HUDEP-2 (cell line): ENCODE results near the gene DMD.
"Not testable (repeated sequence)": the region's sequence is repeated elsewhere in the genome, so short reads cannot be mapped to it uniquely, and the experiment has no call there.

Source experiments
- DNase-seq, 76 experiments: peaks; one replicate each; lab custom pipeline; 2025; ENCODE audit not compliant: unreplicated experiment in 76 of 76; lab: John Stamatoyannopoulos, UW

Gene DMD

GRCh38 chrX:31397119-31397518, 1814.2 kb downstream of the DMD start:
- DNase-seq = no peak

GRCh38 chrX:31392513-31392912, 1818.8 kb downstream of the DMD start:
- DNase-seq = no peak

GRCh38 chrX:31388946-31389345, 1822.4 kb downstream of the DMD start:
- no peak for DNase-seq

- no peak for DNase-seq
Measured at GRCh38 chrX:31384471-31384870, 1826.9 kb downstream of the DMD start.

- no peak for DNase-seq
Measured at GRCh38 chrX:31383991-31384390, 1827.4 kb downstream of the DMD start.

- not testable (repeated sequence) for DNase-seq
Measured at GRCh38 chrX:31378973-31379372, 1832.4 kb downstream of the DMD start.

- DNase-seq = not testable (repeated sequence)
Measured at GRCh38 chrX:31377821-31378220, 1833.5 kb downstream of the DMD start.

GRCh38 chrX:31376408-31377022, 1834.8 kb downstream of the DMD start:
- no peak for DNase-seq

- DNase-seq = no peak
Measured at GRCh38 chrX:31374786-31375185, 1836.6 kb downstream of the DMD start.

- peak in 12 of 76 experiments; percentile 0 to 84 (median 60) for DNase-seq
Measured at GRCh38 chrX:31371956-31372355, 1839.4 kb downstream of the DMD start.

GRCh38 chrX:31367816-31368215, 1843.5 kb downstream of the DMD start:
- no peak for DNase-seq

GRCh38 chrX:31366041-31366440, 1845.3 kb downstream of the DMD start:
- peak in 9 of 76 experiments; percentile 1 to 38 (median 24) for DNase-seq

GRCh38 chrX:31356275-31357212, 1854.8 kb downstream of the DMD start:
- DNase-seq = no peak

GRCh38 chrX:31355206-31355955, 1856.0 kb downstream of the DMD start:
- DNase-seq = no peak

GRCh38 chrX:31353095-31353494, 1858.3 kb downstream of the DMD start:
- DNase-seq = no peak

- DNase-seq = no peak
Measured at GRCh38 chrX:31350808-31351074, 1860.6 kb downstream of the DMD start.

- DNase-seq = no peak
Measured at GRCh38 chrX:31349515-31349914, 1861.8 kb downstream of the DMD start.

- no peak for DNase-seq
Measured at GRCh38 chrX:31340587-31340986, 1870.8 kb downstream of the DMD start.

- DNase-seq = no peak
Measured at GRCh38 chrX:31338991-31339350, 1872.4 kb downstream of the DMD start.

- DNase-seq = no peak
Measured at GRCh38 chrX:31337332-31337731, 1874.0 kb downstream of the DMD start.

- no peak for DNase-seq
Measured at GRCh38 chrX:31336419-31336818, 1874.9 kb downstream of the DMD start.

- no peak for DNase-seq
Measured at GRCh38 chrX:31334997-31335396, 1876.4 kb downstream of the DMD start.
